Caco-2 (cell line): ENCODE results near the gene SPATA17. TPM values are rescaled to one million over a fixed set of nuclear protein-coding genes. Genes with fewer than 3 reads are reported as not detected.
"Not testable (repeated sequence)": the region's sequence is repeated elsewhere in the genome, so short reads cannot be mapped to it uniquely, and the experiment has no call there.

Source experiments
- Bru-seq: library from RNA; stranded (reverse); fragments of 400-500 nt; gene quantifications from one replicate; lab custom pipeline; 2021; lab: Mats Ljungman, UMichigan
- BruChase-seq, 2 experiments: library from RNA; stranded (reverse); fragments of 400-500 nt; gene quantifications; one replicate each; lab custom pipeline; 2021; lab: Mats Ljungman, UMichigan
- BruUV-seq: library from RNA; stranded (reverse); fragments of 400-500 nt; replicated peaks from 2 replicates; lab custom pipeline; 2021; lab: Mats Ljungman, UMichigan
- CTCF ChIA-PET: fragments of 300-600 bp; sonication (Branson Sonifier 250); formaldehyde crosslinking; loops from one replicate; lab custom pipeline; 2022; ENCODE audit warnings: antibody characterized with exemption; lab: Charles Lee
- POLR2A ChIA-PET: fragments of 300-600 bp; sonication (Branson Sonifier 250); formaldehyde crosslinking; loops from one replicate; lab custom pipeline; 2022; ENCODE audit warnings: antibody characterized with exemption; lab: Charles Lee
- DNase-seq, 2 experiments: peaks; one replicate each; pipeline versions ENCODE4 v3.0.0 to v3.0.0-alpha.2; 2020 to 2022
- H3K27me3 ChIP-seq: replicated peaks from 2 replicates; pipeline ENCODE4 v1.6.0; 2011; ENCODE audit warnings: low read length; ENCODE audit not compliant: control insufficient read depth, insufficient read depth
- H3K36me3 ChIP-seq: 2 replicates; pipeline ENCODE4 v1.5.1; 2011; ENCODE audit warnings: low read length; ENCODE audit not compliant: control insufficient read depth, insufficient read depth
- H3K4me1 ChIP-seq: fragments of 250-450 bp; sonication (Bioruptor Pico); 2 replicates; pipeline ENCODE4 v1.5.1; 2020; ENCODE audit warnings: mild to moderate bottlenecking
- H3K4me3 ChIP-seq: 2 replicates; pipeline ENCODE4 v1.5.1; 2011; ENCODE audit warnings: low read depth, mild to moderate bottlenecking, control low read depth, low read length
- H3K9me3 ChIP-seq: fragments of 250-450 bp; sonication (Bioruptor Pico); 2 replicates; pipeline ENCODE4 v1.5.1; 2020; ENCODE audit warnings: mild to moderate bottlenecking, moderate library complexity
- H3K27ac Mint-ChIP-seq: one replicate; pipeline ENCODE4 v1.8.0; 2022; ENCODE audit warnings: mixed read lengths; ENCODE audit not compliant: unreplicated experiment
- H3K27me3 Mint-ChIP-seq: one replicate; pipeline ENCODE4 v1.8.0; 2022; ENCODE audit warnings: mixed read lengths; ENCODE audit not compliant: insufficient read depth, unreplicated experiment
- H3K36me3 Mint-ChIP-seq: one replicate; pipeline ENCODE4 v1.8.0; 2022; ENCODE audit warnings: mild to moderate bottlenecking, mixed read lengths; ENCODE audit not compliant: insufficient read depth, unreplicated experiment
- H3K4me1 Mint-ChIP-seq: one replicate; pipeline ENCODE4 v1.8.0; 2022; ENCODE audit warnings: low read depth, mixed read lengths; ENCODE audit not compliant: unreplicated experiment
- H3K4me3 Mint-ChIP-seq: one replicate; pipeline ENCODE4 v1.8.0; 2022; ENCODE audit warnings: mild to moderate bottlenecking, moderate library complexity, mixed read lengths; ENCODE audit not compliant: unreplicated experiment
- H3K9me3 Mint-ChIP-seq: one replicate; pipeline ENCODE4 v1.8.0; 2022; ENCODE audit warnings: mixed read lengths; ENCODE audit not compliant: unreplicated experiment
- intact Hi-C: fragments of 100-400 bp; cut with micrococcal nuclease; formaldehyde crosslinking; loops from one replicate; pipeline ENCODE4 v1.10.0; 2022; ENCODE audit not compliant: unreplicated experiment
- long read RNA-seq: library from polyadenylated mRNA; stranded (forward); transcript quantifications from one replicate; pipeline ENCODE4 v2.0.0, GENCODE V29; 2022
- total RNA-seq: library from RNA; stranded (reverse); gene quantifications from 2 replicates; pipeline ENCODE4 v1.2.3, GENCODE V29; 2022
- TF ChIP-seq, protein P1 (sequence below), 2 experiments: fragments of 200-600 bp in 1 of 2; IDR thresholded peaks; 1 replicate in 1 of 2; 2 replicates in 1 of 2; pipeline versions ENCODE4 v1.5.1 to v1.8.0; 2011 to 2022; ENCODE audit warnings: antibody characterized with exemption in 1 of 2, control low read depth in 1 of 2, inconsistent platforms in 1 of 2, low read depth in 1 of 2, low read length in 1 of 2, mild to moderate bottlenecking in 1 of 2, moderate library complexity in 1 of 2; ENCODE audit not compliant: insufficient read depth in 1 of 2, severe bottlenecking in 1 of 2, unreplicated experiment in 1 of 2

Gene SPATA17, protein sequence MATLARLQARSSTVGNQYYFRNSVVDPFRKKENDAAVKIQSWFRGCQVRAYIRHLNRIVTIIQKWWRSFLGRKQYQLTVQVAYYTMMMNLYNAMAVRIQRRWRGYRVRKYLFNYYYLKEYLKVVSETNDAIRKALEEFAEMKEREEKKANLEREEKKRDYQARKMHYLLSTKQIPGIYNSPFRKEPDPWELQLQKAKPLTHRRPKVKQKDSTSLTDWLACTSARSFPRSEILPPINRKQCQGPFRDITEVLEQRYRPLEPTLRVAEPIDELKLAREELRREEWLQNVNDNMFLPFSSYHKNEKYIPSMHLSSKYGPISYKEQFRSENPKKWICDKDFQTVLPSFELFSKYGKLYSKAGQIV
- total RNA-seq (0.84 and 1.1 TPM in 2 replicates), Bru-seq, nascent RNA (percentile 29 among the genes with signal in this experiment), BruChase-seq, experiment 1, labeled RNA remaining after a 2-hour chase (percentile 25 among the genes with signal in this experiment), BruChase-seq, experiment 2, labeled RNA remaining after a 6-hour chase (percentile 17 among the genes with signal in this experiment)
- long read RNA-seq, partial matches to known transcripts, result 0 of 2 reads
- long read RNA-seq, other reads (novel, unspliced or antisense), result 2 of 2 reads

DNA sequence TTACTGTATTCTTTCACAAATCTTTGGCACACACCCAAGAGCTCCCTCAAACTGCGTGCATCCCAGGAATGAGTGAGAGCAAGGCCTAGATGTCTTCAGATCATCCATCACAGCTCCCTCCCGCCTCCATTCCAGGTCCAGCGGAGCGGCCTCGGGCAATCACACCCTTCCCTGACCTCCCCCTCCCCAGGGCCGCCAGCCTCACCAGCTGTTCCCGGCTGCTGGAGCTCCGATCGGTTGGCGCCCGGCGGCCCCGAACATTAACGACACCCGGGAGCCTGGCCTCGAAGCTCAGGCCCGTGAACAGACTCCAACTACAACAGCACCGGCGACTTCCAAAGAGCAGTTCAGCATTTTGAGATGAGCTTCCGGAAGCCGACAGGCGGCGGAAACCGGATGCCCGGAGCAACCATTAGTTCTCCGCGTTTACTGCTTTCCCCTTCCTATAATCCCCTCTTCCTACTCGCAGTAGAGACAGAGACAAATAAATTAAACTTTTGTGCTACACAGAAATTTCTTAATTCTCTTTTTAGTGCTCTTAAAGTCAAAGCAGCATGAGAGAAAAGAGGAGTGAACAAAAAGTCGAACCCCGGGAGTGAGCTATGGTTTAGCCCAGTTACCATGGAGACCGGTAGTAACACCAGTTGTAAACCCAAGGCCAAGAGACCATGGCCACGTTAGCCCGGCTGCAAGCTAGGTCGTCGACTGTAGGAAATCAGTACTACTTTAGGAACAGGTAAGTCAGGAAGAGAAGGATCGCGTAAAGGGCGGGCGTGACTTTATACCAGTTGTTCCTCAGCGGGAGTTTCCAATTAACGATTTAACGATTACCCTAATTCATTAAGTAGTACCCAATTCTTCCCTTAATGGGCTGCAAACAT is at the start of gene SPATA17, which contains the start of gene GPATCH2:
Gene SPATA17, plus strand, starts transcription at position 634 of the 881 bp plus-strand sequence. Its CDS starts 35 bp downstream, at position 669.
Gene GPATCH2, minus strand, starts transcription at position 380 of the 881 bp plus-strand sequence. Its CDS starts 119 bp downstream, at position 261.
- H3K9me3 Mint-ChIP-seq, result no peaks in the 10 kb centered on the region
- Histone ChIP-seq H3K9me3 (no peaks in the 10 kb centered on the region), H3K36me3 (no peaks in the 10 kb centered on the region), H3K4me1 (0 out of 2 replicates have a peak, but pooled peaks cover 11% of the 10 kb centered on the region), H3K27me3 (no peaks in the 10 kb centered on the region), H3K4me3 (peak within 1 kb of the TSS; percentile 79)
- no TSS peak for BruUV-seq
- ChIA-PET POLR2A (interaction anchor here (0.6 to 1.5 kb wide), 3 partner anchors 10 to 87 kb away, joined by 3 to 8 read pairs (median 6); no protein-coding TSS in a partner anchor), CTCF (interaction anchor here (1.0 to 1.5 kb wide), 2 partner anchors 40 to 87 kb away, joined by 3 to 5 read pairs; no protein-coding TSS in a partner anchor)
- peak within 1 kb of the TSS; percentile 76 for H3K4me3 Mint-ChIP-seq
- TF ChIP-seq, protein P1, sequence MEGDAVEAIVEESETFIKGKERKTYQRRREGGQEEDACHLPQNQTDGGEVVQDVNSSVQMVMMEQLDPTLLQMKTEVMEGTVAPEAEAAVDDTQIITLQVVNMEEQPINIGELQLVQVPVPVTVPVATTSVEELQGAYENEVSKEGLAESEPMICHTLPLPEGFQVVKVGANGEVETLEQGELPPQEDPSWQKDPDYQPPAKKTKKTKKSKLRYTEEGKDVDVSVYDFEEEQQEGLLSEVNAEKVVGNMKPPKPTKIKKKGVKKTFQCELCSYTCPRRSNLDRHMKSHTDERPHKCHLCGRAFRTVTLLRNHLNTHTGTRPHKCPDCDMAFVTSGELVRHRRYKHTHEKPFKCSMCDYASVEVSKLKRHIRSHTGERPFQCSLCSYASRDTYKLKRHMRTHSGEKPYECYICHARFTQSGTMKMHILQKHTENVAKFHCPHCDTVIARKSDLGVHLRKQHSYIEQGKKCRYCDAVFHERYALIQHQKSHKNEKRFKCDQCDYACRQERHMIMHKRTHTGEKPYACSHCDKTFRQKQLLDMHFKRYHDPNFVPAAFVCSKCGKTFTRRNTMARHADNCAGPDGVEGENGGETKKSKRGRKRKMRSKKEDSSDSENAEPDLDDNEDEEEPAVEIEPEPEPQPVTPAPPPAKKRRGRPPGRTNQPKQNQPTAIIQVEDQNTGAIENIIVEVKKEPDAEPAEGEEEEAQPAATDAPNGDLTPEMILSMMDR (IDR thresholded peaks at IDR 0.05; ENCODE audit: insufficient read depth in 1 of 2, low read depth in 1 of 2, low read length in 1 of 2, severe bottlenecking in 1 of 2, unreplicated experiment in 1 of 2), result peak; percentile 12 to 14
- no peaks in the 10 kb centered on the region for H3K36me3 Mint-ChIP-seq
- no peaks in the 10 kb centered on the region for H3K27me3 Mint-ChIP-seq
- intact Hi-C loops, result loop anchor here (2.0 kb wide), 1 partner anchor 40 kb away; no protein-coding TSS in a partner anchor
- H3K4me1 Mint-ChIP-seq, result peaks cover 7% of the 10 kb centered on the region
- peak; percentile 84 to 85 for DNase-seq
- peak within 1 kb of the TSS; percentile 97 for H3K27ac Mint-ChIP-seq

DNA sequence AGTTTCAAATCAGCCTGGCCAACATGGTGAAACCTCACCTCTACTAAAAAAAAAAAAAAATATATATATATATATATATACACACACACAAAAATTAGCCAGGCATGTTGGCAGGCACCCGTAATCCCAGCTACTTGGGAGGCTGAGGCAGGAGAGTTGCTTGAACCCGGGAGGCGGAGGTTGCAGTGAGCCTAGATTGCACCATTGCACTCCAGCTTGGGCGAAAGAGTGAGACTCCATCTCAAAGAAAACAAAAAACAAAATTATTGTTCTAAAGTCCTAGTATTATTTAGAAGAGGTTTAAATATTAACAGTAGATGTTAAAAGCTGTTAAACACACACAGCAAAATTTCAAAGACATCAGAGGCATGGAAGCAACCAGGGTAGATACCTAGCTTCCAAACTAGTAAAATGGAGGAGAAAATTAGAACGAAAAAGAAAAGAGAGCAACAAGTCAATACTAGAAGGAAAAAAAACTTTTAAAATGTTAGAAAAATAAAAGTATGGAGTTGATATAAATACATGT is 46.8 kb upstream of the SPATA17 start:
- H3K27me3 Mint-ChIP-seq, H3K9me3 Mint-ChIP-seq, DNase-seq, H3K4me1 ChIP-seq, H3K4me3 ChIP-seq, H3K36me3 Mint-ChIP-seq, BruUV-seq, H3K4me3 Mint-ChIP-seq, H3K36me3 ChIP-seq, H3K27me3 ChIP-seq, H3K27ac Mint-ChIP-seq, CTCF ChIA-PET, H3K9me3 ChIP-seq, intact Hi-C loops, POLR2A ChIA-PET: not testable (repeated sequence)
- H3K4me1 Mint-ChIP-seq, result peaks cover 14% of the 10 kb centered on the region

DNA sequence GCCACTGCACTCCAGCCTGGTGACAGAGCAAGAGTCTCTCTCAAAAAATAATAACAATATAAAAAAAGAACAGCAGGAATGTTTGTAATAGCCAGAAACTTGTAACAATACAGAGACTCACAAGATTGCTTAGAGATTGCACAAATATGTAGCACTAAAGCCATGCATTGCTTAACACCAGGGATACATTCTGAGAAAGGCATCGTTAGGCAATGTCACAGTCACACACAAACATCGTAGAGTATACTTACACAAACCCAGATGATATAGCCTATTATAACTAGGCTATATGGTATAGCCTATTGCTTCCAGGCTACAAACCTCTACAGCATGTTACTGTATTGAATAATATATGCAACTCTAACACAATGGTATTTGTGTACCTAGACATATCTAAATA is 45.6 kb upstream of the SPATA17 start:
- H3K36me3 ChIP-seq, result no peaks in the 10 kb centered on the region
- Mint-ChIP-seq H3K27ac (no peak overlapping the region), H3K4me1 (peaks cover 21% of the 10 kb centered on the region), H3K36me3 (peaks cover 4% of the 10 kb centered on the region), H3K9me3 (no peaks in the 10 kb centered on the region), H3K27me3 (no peaks in the 10 kb centered on the region), H3K4me3 (no peak overlapping the region)
- intact Hi-C loops, result no loop called here
- H3K4me3 ChIP-seq, result no peak overlapping the region
- H3K4me1 ChIP-seq, result peaks cover 14% of the 10 kb centered on the region
- ChIA-PET CTCF (no interaction called here), POLR2A (no interaction called here)
- no peaks in the 10 kb centered on the region for H3K27me3 ChIP-seq
- H3K9me3 ChIP-seq, result no peaks in the 10 kb centered on the region
- TF ChIP-seq, protein P1 (IDR thresholded peaks at IDR 0.05; ENCODE audit: insufficient read depth in 1 of 2, low read depth in 1 of 2, low read length in 1 of 2, severe bottlenecking in 1 of 2, unreplicated experiment in 1 of 2), result no peak
- no peak for DNase-seq
- BruUV-seq, result no TSS peak
